Loucy (cell line): ENCODE data around the gene ZNF341.

ENCODE experiments used
- EZH2phosphoT487 ChIP-seq: fragments of 200-600 bp; IDR thresholded peaks from 2 replicates; pipeline ENCODE4 v1.6.1; 2018; ENCODE audit warnings: antibody characterized with exemption, mild to moderate bottlenecking, moderate library complexity, borderline replicate concordance
- TF ChIP-seq, protein P1 (sequence below): fragments of 200-600 bp; sonication (generic); conservative IDR thresholded peaks from 2 replicates; pipeline ENCODE4 v1.5.1; 2014; ENCODE audit warnings: mild to moderate bottlenecking, antibody characterized with exemption, low read length

DNA sequence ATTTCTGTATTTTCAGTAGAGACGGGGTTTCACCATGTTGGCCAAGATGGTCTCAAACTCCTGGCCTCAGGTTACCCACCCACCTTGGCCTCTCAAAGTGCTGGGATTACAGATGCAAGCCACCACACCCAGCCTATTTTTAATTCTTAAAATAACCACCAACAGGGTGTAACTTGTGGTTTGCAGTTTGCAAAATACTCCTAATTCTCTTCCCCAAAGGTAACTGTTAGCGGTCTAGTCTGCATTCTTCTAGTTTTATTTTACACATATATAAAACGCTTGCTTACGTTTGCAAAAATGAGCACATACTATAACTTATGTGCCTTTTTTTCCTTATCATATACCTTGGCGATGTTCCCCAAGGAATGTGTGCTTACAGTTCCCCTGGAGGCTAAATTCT, 53.7 kb downstream of the ZNF341 start:
- TF ChIP-seq, protein P1, sequence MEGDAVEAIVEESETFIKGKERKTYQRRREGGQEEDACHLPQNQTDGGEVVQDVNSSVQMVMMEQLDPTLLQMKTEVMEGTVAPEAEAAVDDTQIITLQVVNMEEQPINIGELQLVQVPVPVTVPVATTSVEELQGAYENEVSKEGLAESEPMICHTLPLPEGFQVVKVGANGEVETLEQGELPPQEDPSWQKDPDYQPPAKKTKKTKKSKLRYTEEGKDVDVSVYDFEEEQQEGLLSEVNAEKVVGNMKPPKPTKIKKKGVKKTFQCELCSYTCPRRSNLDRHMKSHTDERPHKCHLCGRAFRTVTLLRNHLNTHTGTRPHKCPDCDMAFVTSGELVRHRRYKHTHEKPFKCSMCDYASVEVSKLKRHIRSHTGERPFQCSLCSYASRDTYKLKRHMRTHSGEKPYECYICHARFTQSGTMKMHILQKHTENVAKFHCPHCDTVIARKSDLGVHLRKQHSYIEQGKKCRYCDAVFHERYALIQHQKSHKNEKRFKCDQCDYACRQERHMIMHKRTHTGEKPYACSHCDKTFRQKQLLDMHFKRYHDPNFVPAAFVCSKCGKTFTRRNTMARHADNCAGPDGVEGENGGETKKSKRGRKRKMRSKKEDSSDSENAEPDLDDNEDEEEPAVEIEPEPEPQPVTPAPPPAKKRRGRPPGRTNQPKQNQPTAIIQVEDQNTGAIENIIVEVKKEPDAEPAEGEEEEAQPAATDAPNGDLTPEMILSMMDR: no peak
- TF ChIP-seq EZH2phosphoT487: no peak
